Measurements from ENCODE around the gene FNBP1L.

FNBP1L gene

DNA sequence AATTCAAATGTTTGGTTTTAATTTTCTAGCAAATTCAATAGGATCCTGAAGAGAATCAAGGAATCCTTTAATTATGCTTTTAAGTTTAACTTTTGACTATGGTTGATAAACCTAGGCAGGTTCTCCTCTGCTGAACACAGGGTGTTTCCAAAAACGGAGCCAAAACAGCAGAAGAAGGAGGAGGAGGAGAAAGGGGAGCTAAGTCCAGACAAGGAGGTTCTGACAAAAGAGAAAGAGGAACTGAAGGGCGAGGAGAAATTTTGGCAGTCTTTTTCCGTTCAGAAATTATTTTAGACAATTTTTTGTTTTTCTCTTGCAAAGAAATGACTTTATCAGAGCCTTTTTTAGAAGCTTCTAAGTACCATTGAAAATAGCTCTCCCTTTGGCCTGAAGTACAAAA, 33.2 kb upstream of the FNBP1L start:
- Histone ChIP-seq H4K8ac (ENCODE audit: low read depth, low read length) (no peak overlapping the region), H2BK5ac (ENCODE audit: low read length) (no peak overlapping the region)

DNA sequence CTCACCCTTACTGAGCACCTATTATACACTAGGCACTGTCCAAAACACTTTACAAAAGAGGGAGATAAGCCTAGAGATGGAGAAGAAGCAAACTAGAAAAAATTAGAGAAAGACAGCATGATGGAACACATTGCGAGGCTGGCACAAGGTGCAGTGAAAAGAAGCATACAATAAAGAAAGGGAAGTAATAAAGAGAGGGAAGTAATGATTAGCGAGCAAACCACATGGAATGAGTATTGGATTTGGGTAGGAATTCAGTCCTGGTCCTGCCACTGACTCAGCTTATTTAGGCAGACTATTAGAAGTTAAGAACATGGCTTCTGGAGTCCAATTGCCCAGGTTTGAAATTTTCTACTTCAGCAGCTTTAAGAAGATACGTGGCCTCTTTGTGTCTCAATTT, 32.6 kb upstream of the FNBP1L start:
- H4K8ac ChIP-seq (ENCODE audit: low read depth, low read length): no peak overlapping the region
- H3K4me3 ChIP-seq (ENCODE audit: low read length in 2 of 2): no peak overlapping the region

More for the DNA sequence above, 33.2 kb upstream of the FNBP1L start:
- Histone ChIP-seq H3K23ac (ENCODE audit: low read depth, low read length, poor library complexity) (no peak overlapping the region), H3K14ac (ENCODE audit: low read length) (no peak overlapping the region), H2BK120ac (ENCODE audit: low read depth, low read length) (no peak overlapping the region), H3K27me3 (ENCODE audit: control insufficient read depth in 3 of 3, insufficient read depth in 3 of 3, low read depth in 1 of 3, low read length in 3 of 3) (no peaks in the 10 kb centered on the region), H3K4me3 (ENCODE audit: low read length in 2 of 2) (no peak overlapping the region), H3K4ac (ENCODE audit: low read length) (no peak overlapping the region), H3K18ac (ENCODE audit: low read length) (no peak overlapping the region), H3K4me2 (ENCODE audit: insufficient read depth, low read length, poor library complexity, severe bottlenecking) (no peak overlapping the region), H3K79me1 (ENCODE audit: low read depth, low read length) (no peaks in the 10 kb centered on the region), H2AFZ (ENCODE audit: low read length) (no peak overlapping the region), H3K4me1 (ENCODE audit: control insufficient read depth in 2 of 2, insufficient read depth in 1 of 2, low read depth in 1 of 2, low read length in 2 of 2) (no peaks in the 10 kb centered on the region), H2AK5ac (ENCODE audit: low read depth, low read length) (no peak overlapping the region), H3K27ac (replicated peaks; ENCODE audit: low read length) (no peak overlapping the region), H2BK15ac (ENCODE audit: low read length) (no peak overlapping the region), H3K36me3 (replicated peaks in 1 of 2; ENCODE audit: control insufficient read depth in 2 of 2, insufficient read depth in 2 of 2, low read length in 2 of 2) (no peaks in the 10 kb centered on the region), H3K9me3 (replicated peaks in 1 of 2; ENCODE audit: control insufficient read depth in 2 of 2, insufficient read depth in 1 of 2, low read depth in 1 of 2, low read length in 2 of 2) (peaks cover 0 to 1% of the 10 kb centered on the region in 2 donors), H4K91ac (ENCODE audit: low read depth, low read length, poor library complexity) (no peak overlapping the region), H2BK12ac (ENCODE audit: low read length) (no peak overlapping the region), H3K9ac (ENCODE audit: low read depth, low read length, poor library complexity) (no peak overlapping the region)
- no peak for DNase-seq (ENCODE audit: low spot score)
- WGBS, 2 donors (ENCODE audit: extremely low coverage in 2 of 2, insufficient read length in 2 of 2, insufficient replicate concordance in 1 of 2): no CpG with 5 or more reads among the region's 3 CpGs

DNA sequence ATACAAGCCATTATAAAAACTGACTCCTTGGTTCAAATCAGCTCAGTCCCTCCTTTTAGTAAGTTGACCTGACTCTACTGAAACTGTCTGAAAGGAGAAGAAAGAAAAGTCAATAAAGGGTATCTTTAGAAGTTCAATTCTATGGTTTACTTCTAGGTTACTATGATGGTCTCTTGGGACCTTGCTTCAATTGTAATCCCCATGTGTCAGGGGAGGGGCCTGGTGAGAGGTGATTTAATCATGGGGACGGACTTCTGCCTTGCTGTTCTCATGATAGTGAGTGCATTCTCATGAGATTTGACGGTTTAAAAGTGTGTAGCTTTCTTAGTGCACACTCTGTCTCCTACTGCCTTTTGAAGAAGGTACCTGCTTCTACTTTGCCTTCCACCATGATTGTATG, 31.7 kb upstream of the FNBP1L start:
- no peak overlapping the region for H3K23ac ChIP-seq (ENCODE audit: low read depth, low read length, poor library complexity)
- H4K91ac ChIP-seq (ENCODE audit: low read depth, low read length, poor library complexity): no peak overlapping the region
- H3K9me3 ChIP-seq (replicated peaks in 1 of 2; ENCODE audit: control insufficient read depth in 2 of 2, insufficient read depth in 1 of 2, low read depth in 1 of 2, low read length in 2 of 2): no peaks in the 10 kb centered on the region
- no peak overlapping the region for H3K14ac ChIP-seq (ENCODE audit: low read length)
- H2AFZ ChIP-seq (ENCODE audit: low read length): no peak overlapping the region
- no peak for DNase-seq (ENCODE audit: low spot score)
- H2BK12ac ChIP-seq (ENCODE audit: low read length): no peak overlapping the region
- no peak overlapping the region for H4K8ac ChIP-seq (ENCODE audit: low read depth, low read length)
- no peak overlapping the region for H3K27ac ChIP-seq (replicated peaks; ENCODE audit: low read length)
- no peak overlapping the region for H3K4me2 ChIP-seq (ENCODE audit: insufficient read depth, low read length, poor library complexity, severe bottlenecking)
- H3K79me1 ChIP-seq (ENCODE audit: low read depth, low read length): no peaks in the 10 kb centered on the region
- no peak overlapping the region for H2BK5ac ChIP-seq (ENCODE audit: low read length)
- no peaks in the 10 kb centered on the region for H3K36me3 ChIP-seq (replicated peaks in 1 of 2; ENCODE audit: control insufficient read depth in 2 of 2, insufficient read depth in 2 of 2, low read length in 2 of 2)
- WGBS, 2 donors (ENCODE audit: extremely low coverage in 2 of 2, insufficient read length in 2 of 2, insufficient replicate concordance in 1 of 2): no CpG with 5 or more reads among the region's 2 CpGs
- H3K4me3 ChIP-seq (ENCODE audit: low read length in 2 of 2): no peak overlapping the region
- no peak overlapping the region for H2BK15ac ChIP-seq (ENCODE audit: low read length)
- H3K4ac ChIP-seq (ENCODE audit: low read length): no peak overlapping the region
- no peaks in the 10 kb centered on the region for H3K4me1 ChIP-seq (ENCODE audit: control insufficient read depth in 2 of 2, insufficient read depth in 1 of 2, low read depth in 1 of 2, low read length in 2 of 2)
- H2BK120ac ChIP-seq (ENCODE audit: low read depth, low read length): no peak overlapping the region
- H3K9ac ChIP-seq (ENCODE audit: low read depth, low read length, poor library complexity): no peak overlapping the region
- no peaks in the 10 kb centered on the region for H3K27me3 ChIP-seq (ENCODE audit: control insufficient read depth in 3 of 3, insufficient read depth in 3 of 3, low read depth in 1 of 3, low read length in 3 of 3)
- no peak overlapping the region for H3K18ac ChIP-seq (ENCODE audit: low read length)
- no peak overlapping the region for H2AK5ac ChIP-seq (ENCODE audit: low read depth, low read length)

More for the DNA sequence above, 32.6 kb upstream of the FNBP1L start:
- Histone ChIP-seq H3K9ac (ENCODE audit: low read depth, low read length, poor library complexity) (no peak overlapping the region), H2BK120ac (ENCODE audit: low read depth, low read length) (no peak overlapping the region), H3K27me3 (ENCODE audit: control insufficient read depth in 3 of 3, insufficient read depth in 3 of 3, low read depth in 1 of 3, low read length in 3 of 3) (no peaks in the 10 kb centered on the region), H3K27ac (replicated peaks; ENCODE audit: low read length) (no peak overlapping the region), H3K4me2 (ENCODE audit: insufficient read depth, low read length, poor library complexity, severe bottlenecking) (no peak overlapping the region), H3K79me1 (ENCODE audit: low read depth, low read length) (no peaks in the 10 kb centered on the region), H3K23ac (ENCODE audit: low read depth, low read length, poor library complexity) (no peak overlapping the region), H4K91ac (ENCODE audit: low read depth, low read length, poor library complexity) (no peak overlapping the region), H3K36me3 (replicated peaks in 1 of 2; ENCODE audit: control insufficient read depth in 2 of 2, insufficient read depth in 2 of 2, low read length in 2 of 2) (no peaks in the 10 kb centered on the region), H3K9me3 (replicated peaks in 1 of 2; ENCODE audit: control insufficient read depth in 2 of 2, insufficient read depth in 1 of 2, low read depth in 1 of 2, low read length in 2 of 2) (no peaks in the 10 kb centered on the region), H2AK5ac (ENCODE audit: low read depth, low read length) (no peak overlapping the region), H2BK12ac (ENCODE audit: low read length) (no peak overlapping the region), H3K14ac (ENCODE audit: low read length) (no peak overlapping the region), H3K4me1 (ENCODE audit: control insufficient read depth in 2 of 2, insufficient read depth in 1 of 2, low read depth in 1 of 2, low read length in 2 of 2) (no peaks in the 10 kb centered on the region), H3K4ac (ENCODE audit: low read length) (no peak overlapping the region), H2AFZ (ENCODE audit: low read length) (no peak overlapping the region), H2BK5ac (ENCODE audit: low read length) (no peak overlapping the region), H2BK15ac (ENCODE audit: low read length) (no peak overlapping the region), H3K18ac (ENCODE audit: low read length) (no peak overlapping the region)
- DNase-seq (ENCODE audit: low spot score): no peak
- WGBS, 2 donors (ENCODE audit: extremely low coverage in 2 of 2, insufficient read length in 2 of 2, insufficient replicate concordance in 1 of 2): no CpG with 5 or more reads among the region's 3 CpGs

DNA sequence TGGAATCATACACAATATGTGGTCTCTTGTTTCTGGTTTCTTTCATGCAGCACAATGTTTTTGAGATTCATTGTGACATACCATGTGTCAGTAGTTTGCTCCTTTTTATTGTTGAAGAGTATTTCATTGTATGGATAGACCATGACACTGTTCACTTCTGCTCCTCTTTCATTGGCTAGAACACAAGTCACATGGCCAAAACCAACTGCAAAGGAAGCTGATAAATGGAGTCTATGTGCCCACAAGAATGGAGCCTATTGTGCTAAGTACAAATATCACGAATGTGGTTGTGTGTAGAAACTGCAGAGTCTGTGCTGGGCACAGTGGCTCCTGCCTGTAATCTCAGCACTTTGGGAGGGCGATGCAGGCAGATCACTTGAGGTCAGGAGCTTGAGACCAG, 28.6 kb upstream of the FNBP1L start:
- WGBS, 2 donors (ENCODE audit: extremely low coverage in 2 of 2, insufficient read length in 2 of 2, insufficient replicate concordance in 1 of 2): no CpG with 5 or more reads among the region's 2 CpGs

More for the DNA sequence above, 28.6 kb upstream of the FNBP1L start:
- Histone ChIP-seq H2BK120ac (ENCODE audit: low read depth, low read length) (no peak overlapping the region), H2BK12ac (ENCODE audit: low read length) (no peak overlapping the region), H3K4ac (ENCODE audit: low read length) (no peak overlapping the region), H2AK5ac (ENCODE audit: low read depth, low read length) (no peak overlapping the region), H3K79me1 (ENCODE audit: low read depth, low read length) (no peaks in the 10 kb centered on the region), H3K18ac (ENCODE audit: low read length) (no peak overlapping the region), H2AFZ (ENCODE audit: low read length) (no peak overlapping the region), H4K91ac (ENCODE audit: low read depth, low read length, poor library complexity) (no peak overlapping the region), H3K4me3 (ENCODE audit: low read length in 2 of 2) (no peak overlapping the region), H3K23ac (ENCODE audit: low read depth, low read length, poor library complexity) (no peak overlapping the region), H3K4me1 (ENCODE audit: control insufficient read depth in 2 of 2, insufficient read depth in 1 of 2, low read depth in 1 of 2, low read length in 2 of 2) (no peaks in the 10 kb centered on the region), H2BK5ac (ENCODE audit: low read length) (no peak overlapping the region), H3K36me3 (replicated peaks in 1 of 2; ENCODE audit: control insufficient read depth in 2 of 2, insufficient read depth in 2 of 2, low read length in 2 of 2) (no peaks in the 10 kb centered on the region), H3K9ac (ENCODE audit: low read depth, low read length, poor library complexity) (no peak overlapping the region), H4K8ac (ENCODE audit: low read depth, low read length) (no peak overlapping the region), H3K9me3 (replicated peaks in 1 of 2; ENCODE audit: control insufficient read depth in 2 of 2, insufficient read depth in 1 of 2, low read depth in 1 of 2, low read length in 2 of 2) (no peaks in the 10 kb centered on the region), H2BK15ac (ENCODE audit: low read length) (no peak overlapping the region), H3K27me3 (ENCODE audit: control insufficient read depth in 3 of 3, insufficient read depth in 3 of 3, low read depth in 1 of 3, low read length in 3 of 3) (no peaks in the 10 kb centered on the region), H3K14ac (ENCODE audit: low read length) (no peak overlapping the region), H3K4me2 (ENCODE audit: insufficient read depth, low read length, poor library complexity, severe bottlenecking) (peak overlapping the region; percentile 11), H3K27ac (replicated peaks; ENCODE audit: low read length) (no peak overlapping the region)
- no peak for DNase-seq (ENCODE audit: low spot score)
